Loucy (cell line): ENCODE data around the gene CGB7.

ENCODE experiments used
- H2AFZ ChIP-seq: fragments of 200-600 bp; sonication (generic); 2 replicates; pipeline ENCODE4 v1.6.0; 2016; ENCODE audit warnings: antibody characterized with exemption, mild to moderate bottlenecking, low read length, moderate library complexity
- H3F3A ChIP-seq: fragments of 200-600 bp; 2 replicates; pipeline ENCODE4 v1.6.0; 2016; ENCODE audit warnings: antibody characterized with exemption, low read depth, mild to moderate bottlenecking
- H3K27me3 ChIP-seq: fragments of 200-600 bp; sonication (generic); 2 replicates; pipeline ENCODE4 v1.6.1; 2014; ENCODE audit warnings: low read length, mild to moderate bottlenecking; ENCODE audit not compliant: insufficient read depth, poor library complexity, severe bottlenecking
- H3K36me3 ChIP-seq: fragments of 200-600 bp; sonication (generic); 2 replicates; pipeline ENCODE4 v1.6.1; 2016; ENCODE audit warnings: low read length; ENCODE audit not compliant: insufficient read depth
- H3K4me1 ChIP-seq: fragments of 200-600 bp; sonication (generic); 2 replicates; pipeline ENCODE4 v1.5.1; 2014; ENCODE audit warnings: low read length, mild to moderate bottlenecking; ENCODE audit not compliant: insufficient read depth, poor library complexity, severe bottlenecking
- H3K4me2 ChIP-seq: fragments of 200-600 bp; sonication (generic); 2 replicates; pipeline ENCODE4 v1.6.0; 2014; ENCODE audit warnings: antibody characterized with exemption, low read length, low read depth, mild to moderate bottlenecking; ENCODE audit not compliant: poor library complexity, severe bottlenecking
- H3K4me3 ChIP-seq: fragments of 200-600 bp; sonication (generic); 2 replicates; pipeline ENCODE4 v1.5.1; 2014; ENCODE audit warnings: low read length, mild to moderate bottlenecking, mixed read lengths; ENCODE audit not compliant: poor library complexity, severe bottlenecking
- H3K79me2 ChIP-seq: fragments of 200-600 bp; sonication (generic); 2 replicates; pipeline ENCODE4 v1.6.1; 2014; ENCODE audit warnings: low read length; ENCODE audit not compliant: insufficient read depth
- H3K9ac ChIP-seq: fragments of 200-600 bp; sonication (generic); 2 replicates; pipeline ENCODE4 v1.6.0; 2014; ENCODE audit warnings: mild to moderate bottlenecking, low read depth, low read length, moderate library complexity; ENCODE audit not compliant: poor library complexity, severe bottlenecking
- H3K9me2 ChIP-seq: fragments of 200-600 bp; sonication (generic); replicated peaks from 2 replicates; pipeline ENCODE4 v1.6.1; 2016; ENCODE audit warnings: low read depth, low read length, mixed read lengths
- H3K9me3 ChIP-seq: fragments of 200-600 bp; sonication (generic); 2 replicates; pipeline ENCODE4 v1.6.1; 2014; ENCODE audit warnings: mild to moderate bottlenecking, antibody characterized with exemption, low read length, low read depth; ENCODE audit not compliant: insufficient read depth
- H4K20me1 ChIP-seq: fragments of 200-600 bp; sonication (generic); 2 replicates; pipeline ENCODE4 v1.6.0; 2014; ENCODE audit warnings: antibody characterized with exemption, low read length, mild to moderate bottlenecking; ENCODE audit not compliant: insufficient read depth, poor library complexity, severe bottlenecking
- EZH2phosphoT487 ChIP-seq: fragments of 200-600 bp; IDR thresholded peaks from 2 replicates; pipeline ENCODE4 v1.6.1; 2018; ENCODE audit warnings: antibody characterized with exemption, mild to moderate bottlenecking, moderate library complexity, borderline replicate concordance
- TF ChIP-seq, protein P1 (sequence below): fragments of 200-600 bp; sonication (generic); conservative IDR thresholded peaks from 2 replicates; pipeline ENCODE4 v1.5.1; 2014; ENCODE audit warnings: mild to moderate bottlenecking, antibody characterized with exemption, low read length

CGB7 gene

DNA sequence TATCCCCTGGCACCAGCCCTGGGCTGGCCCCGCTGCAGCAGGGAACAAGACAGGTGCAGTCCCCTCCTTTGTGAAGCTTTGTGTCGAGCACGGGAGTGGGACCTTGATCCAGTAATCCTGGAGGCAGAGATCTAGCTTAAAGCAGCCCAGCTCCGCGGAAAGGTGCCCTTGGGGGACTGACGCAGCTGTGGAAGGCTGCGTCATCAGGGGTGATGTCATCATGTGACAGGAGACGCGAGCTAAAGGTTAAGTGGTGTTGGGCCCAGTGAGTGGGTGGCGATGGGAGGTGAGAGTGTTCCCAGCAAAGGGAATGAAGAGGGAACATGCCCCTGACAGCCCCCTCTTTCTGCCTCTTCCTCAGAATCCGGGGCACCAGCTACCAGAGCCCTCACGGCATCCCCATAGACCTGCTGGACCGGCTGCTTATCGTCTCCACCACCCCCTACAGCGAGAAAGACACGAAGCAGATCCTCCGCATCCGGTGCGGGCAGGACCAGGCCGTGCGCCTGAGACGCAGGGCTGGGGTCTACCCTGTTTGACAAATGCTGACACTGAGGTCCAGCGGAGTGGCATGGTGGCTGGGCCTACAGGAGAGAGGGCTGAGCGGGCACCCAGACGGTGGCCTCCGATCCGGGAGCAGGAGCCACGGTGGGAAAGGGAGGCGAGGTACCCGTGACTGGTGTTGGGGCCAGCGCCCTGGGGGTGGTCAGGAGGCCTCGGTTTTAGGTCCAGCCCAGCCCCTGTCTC lies 43.3 kb downstream of the CGB7 start:
- Histone ChIP-seq H3K4me1 (no peaks in the 10 kb centered on the region), H3K36me3 (peaks cover 51% of the 10 kb centered on the region; the same call in 1 of the 2 replicates)
- TF ChIP-seq EZH2phosphoT487, result no peak
- TF ChIP-seq, protein P1, sequence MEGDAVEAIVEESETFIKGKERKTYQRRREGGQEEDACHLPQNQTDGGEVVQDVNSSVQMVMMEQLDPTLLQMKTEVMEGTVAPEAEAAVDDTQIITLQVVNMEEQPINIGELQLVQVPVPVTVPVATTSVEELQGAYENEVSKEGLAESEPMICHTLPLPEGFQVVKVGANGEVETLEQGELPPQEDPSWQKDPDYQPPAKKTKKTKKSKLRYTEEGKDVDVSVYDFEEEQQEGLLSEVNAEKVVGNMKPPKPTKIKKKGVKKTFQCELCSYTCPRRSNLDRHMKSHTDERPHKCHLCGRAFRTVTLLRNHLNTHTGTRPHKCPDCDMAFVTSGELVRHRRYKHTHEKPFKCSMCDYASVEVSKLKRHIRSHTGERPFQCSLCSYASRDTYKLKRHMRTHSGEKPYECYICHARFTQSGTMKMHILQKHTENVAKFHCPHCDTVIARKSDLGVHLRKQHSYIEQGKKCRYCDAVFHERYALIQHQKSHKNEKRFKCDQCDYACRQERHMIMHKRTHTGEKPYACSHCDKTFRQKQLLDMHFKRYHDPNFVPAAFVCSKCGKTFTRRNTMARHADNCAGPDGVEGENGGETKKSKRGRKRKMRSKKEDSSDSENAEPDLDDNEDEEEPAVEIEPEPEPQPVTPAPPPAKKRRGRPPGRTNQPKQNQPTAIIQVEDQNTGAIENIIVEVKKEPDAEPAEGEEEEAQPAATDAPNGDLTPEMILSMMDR, result no peak

DNA sequence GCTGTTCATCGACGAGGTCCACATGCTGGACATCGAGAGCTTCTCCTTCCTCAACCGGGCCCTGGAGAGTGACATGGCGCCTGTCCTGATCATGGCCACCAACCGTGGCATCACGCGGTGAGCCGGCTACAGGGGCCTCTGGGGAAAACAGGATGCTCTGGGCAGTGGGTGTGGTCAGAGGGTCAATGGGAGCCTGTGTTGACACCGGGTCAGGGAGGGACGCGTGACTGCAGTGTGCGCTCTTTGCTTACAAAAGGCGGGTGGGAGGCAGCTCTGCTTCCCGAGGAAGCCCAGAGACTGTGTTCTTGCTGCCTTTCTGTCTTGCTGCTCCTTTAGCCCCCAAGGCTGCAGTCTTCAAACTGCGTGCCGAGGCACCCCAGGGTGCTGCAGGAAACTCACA lies 46.4 kb downstream of the CGB7 start:
- H3K4me1 ChIP-seq, result no peaks in the 10 kb centered on the region
- no peak overlapping the region for H2AFZ ChIP-seq
- H3F3A ChIP-seq, result no peaks in the 10 kb centered on the region
- no peak for TF ChIP-seq EZH2phosphoT487
- TF ChIP-seq, protein P1, result no peak
- no peaks in the 10 kb centered on the region for H3K9me2 ChIP-seq
- no peak overlapping the region for H3K4me2 ChIP-seq
- peaks cover 65% of the 10 kb centered on the region; the same call in 1 of the 2 replicates for H3K36me3 ChIP-seq
- no peaks in the 10 kb centered on the region for H3K79me2 ChIP-seq
- no peak overlapping the region for H3K9ac ChIP-seq
- no peaks in the 10 kb centered on the region for H3K9me3 ChIP-seq
- H3K4me3 ChIP-seq, result no peak overlapping the region
- no peaks in the 10 kb centered on the region for H4K20me1 ChIP-seq
- no peaks in the 10 kb centered on the region for H3K27me3 ChIP-seq

More for the DNA sequence above, 43.3 kb downstream of the CGB7 start:
- no peaks in the 10 kb centered on the region for H3K79me2 ChIP-seq
- H3K4me2 ChIP-seq, result no peak overlapping the region
- no peak overlapping the region for H3K4me3 ChIP-seq
- no peak overlapping the region for H3K9ac ChIP-seq
- no peak overlapping the region for H2AFZ ChIP-seq
- H3K27me3 ChIP-seq, result no peaks in the 10 kb centered on the region
- H3K9me3 ChIP-seq, result no peaks in the 10 kb centered on the region
- H3K9me2 ChIP-seq, result no peaks in the 10 kb centered on the region
- H3F3A ChIP-seq, result no peaks in the 10 kb centered on the region
- H4K20me1 ChIP-seq, result no peaks in the 10 kb centered on the region

- Histone ChIP-seq H3K27me3 (no peaks in the 10 kb centered on the region), H3K4me2 (no peak overlapping the region), H3K4me1 (no peaks in the 10 kb centered on the region), H3K9me2 (no peaks in the 10 kb centered on the region), H3K36me3 (peaks cover 63% of the 10 kb centered on the region; the same call in 1 of the 2 replicates), H3F3A (no peaks in the 10 kb centered on the region), H3K9ac (no peak overlapping the region), H4K20me1 (no peaks in the 10 kb centered on the region), H3K9me3 (no peaks in the 10 kb centered on the region), H2AFZ (no peak overlapping the region), H3K79me2 (no peaks in the 10 kb centered on the region), H3K4me3 (no peak overlapping the region)
- TF ChIP-seq, protein P1, result no peak
- no peak for TF ChIP-seq EZH2phosphoT487
These were observed 47.1 kb downstream of the CGB7 start for GRCh38 chr19:49010453-49010852.
